ENCODE measurements around the gene MSI2.

GRCh38 chr17:57373756-57374155, 117.4 kb downstream of the MSI2 start:
- TF ChIP-seq CTCF (IDR thresholded peaks at IDR 0.05) (no peak), POLR2A (IDR thresholded peaks at IDR 0.05) (no peak)

Data from thyroid gland (tissue), 4 donors.